Endothelial cell of umbilical vein (primary cell): ENCODE measurements around the gene FAM83F. TPM values are rescaled to one million over a fixed set of nuclear protein-coding genes. Genes with fewer than 3 reads are reported as not detected.

Experiments
- BruUV-seq: library from RNA; stranded (reverse); fragments of 400-500 nt; replicated peaks from 2 replicates; lab custom pipeline; 2021; lab: Mats Ljungman, UMichigan
- CTCF ChIA-PET: fragments of 300-600, 350-600 bp; sonication (Branson Sonifier 250); formaldehyde crosslinking; loops from one replicate; lab custom pipeline; 2021; ENCODE audit warnings: antibody characterized with exemption, inconsistent platforms; lab: Charles Lee
- POLR2A ChIA-PET: fragments of 300-600, 350-600 bp; sonication (Branson Sonifier 250); formaldehyde crosslinking; loops from one replicate; lab custom pipeline; 2021; ENCODE audit warnings: antibody characterized with exemption, inconsistent platforms; lab: Charles Lee
- DNase-seq: peaks from one replicate; pipeline ENCODE4 v3.0.0-alpha.2; 2011; ENCODE audit warnings: low read depth, low spot score
- FAIRE-seq: peaks from 2 replicates; lab custom pipeline; 2011; peaks lifted over from hg19 to GRCh38; lab: Jason Lieb, UNC
- H2AFZ ChIP-seq: 2 replicates; pipeline ENCODE4 v1.6.0; 2012; ENCODE audit warnings: low read depth, low read length, control low read depth, inconsistent platforms
- H3K27ac ChIP-seq: 2 replicates; pipeline ENCODE4 v1.5.1; 2011; ENCODE audit warnings: low read depth, mild to moderate bottlenecking, control low read depth, low read length, moderate library complexity; ENCODE audit not compliant: insufficient read depth
- H3K27me3 ChIP-seq, 2 experiments: 2 replicates each; pipeline versions ENCODE4 v1.6.0 to v1.6.1; 2011; ENCODE audit warnings: low read length in 2 of 2, mixed read lengths in 1 of 2; ENCODE audit not compliant: control insufficient read depth in 2 of 2, insufficient read depth in 2 of 2
- H3K36me3 ChIP-seq, 2 experiments: 2 replicates in 1 of 2; 3 replicates in 1 of 2; pipeline ENCODE4 v1.5.1; 2011; ENCODE audit warnings: low read length in 2 of 2, mild to moderate bottlenecking in 1 of 2, moderate library complexity in 1 of 2; ENCODE audit not compliant: control insufficient read depth in 2 of 2, insufficient read depth in 2 of 2; ENCODE audit errors: extremely low read depth in 1 of 2
- H3K4me1 ChIP-seq: 3 replicates; pipeline ENCODE4 v1.5.1; 2011; ENCODE audit warnings: mild to moderate bottlenecking, low read length; ENCODE audit not compliant: control insufficient read depth, insufficient read depth; ENCODE audit errors: extremely low read depth
- H3K4me2 ChIP-seq: 2 replicates; pipeline ENCODE4 v1.6.1; 2011; ENCODE audit warnings: low read length, control low read depth, mixed read lengths; ENCODE audit not compliant: insufficient read depth
- H3K4me3 ChIP-seq, 3 experiments: fragments of 200-600 bp in 1 of 3; sonication (generic), shearing (Covaris generic) in 1 of 3; replicated peaks in 1 of 3; 2 replicates each; pipeline ENCODE4 v1.5.1; 2011 to 2016; ENCODE audit warnings: control low read depth in 3 of 3, low read length in 3 of 3, mild to moderate bottlenecking in 2 of 3, inconsistent platforms in 1 of 3, low read depth in 1 of 3, moderate library complexity in 1 of 3; ENCODE audit not compliant: insufficient read depth in 1 of 3
- H3K79me2 ChIP-seq: 2 replicates; pipeline ENCODE4 v1.6.0; 2012; ENCODE audit warnings: low read length, inconsistent platforms; ENCODE audit not compliant: control insufficient read depth, insufficient read depth
- H3K9ac ChIP-seq: replicated peaks from 2 replicates; pipeline ENCODE3; 2011; ENCODE audit warnings: low read length, control low read depth; ENCODE audit not compliant: insufficient read depth; ENCODE audit errors: extremely low read depth
- H3K9me1 ChIP-seq: replicated peaks from 3 replicates; pipeline ENCODE4 v1.6.0; 2011; ENCODE audit warnings: mild to moderate bottlenecking, low read length; ENCODE audit not compliant: control insufficient read depth, insufficient read depth; ENCODE audit errors: extremely low read depth
- H3K9me3 ChIP-seq: replicated peaks from 2 replicates; pipeline ENCODE4 v1.5.1; 2012; ENCODE audit warnings: low read length, inconsistent platforms; ENCODE audit not compliant: control insufficient read depth, insufficient read depth
- H4K20me1 ChIP-seq: replicated peaks from 2 replicates; pipeline ENCODE3; 2011; ENCODE audit warnings: mild to moderate bottlenecking, low read length; ENCODE audit not compliant: control insufficient read depth, insufficient read depth; ENCODE audit errors: extremely low read depth
- CTCF ChIP-seq, 2 donors: IDR thresholded peaks; 1 replicate in 1 of 2; 2 replicates in 1 of 2; pipeline ENCODE4 v1.5.1; 2011; ENCODE audit warnings: low read length in 2 of 2, mild to moderate bottlenecking in 2 of 2, moderate library complexity in 2 of 2, control low read depth in 1 of 2, inconsistent platforms in 1 of 2, low read depth in 1 of 2; ENCODE audit not compliant: insufficient read depth in 1 of 2; ENCODE audit errors: extremely low read depth in 1 of 2
- EZH2 ChIP-seq: IDR thresholded peaks from 2 replicates; pipeline ENCODE4 v1.6.1; 2012; ENCODE audit warnings: borderline replicate concordance, low read depth, mild to moderate bottlenecking, moderate library complexity, low read length, inconsistent platforms; ENCODE audit not compliant: severe bottlenecking
- FOS ChIP-seq: IDR thresholded peaks from 2 replicates; pipeline ENCODE4 v1.6.1; 2011; ENCODE audit warnings: mild to moderate bottlenecking, low read length, moderate library complexity, borderline replicate concordance; ENCODE audit not compliant: insufficient read depth
- GATA2 ChIP-seq: IDR thresholded peaks from 2 replicates; pipeline ENCODE4 v1.7.0; 2011; ENCODE audit warnings: low read depth, mild to moderate bottlenecking, moderate library complexity, mixed read lengths, low read length; ENCODE audit not compliant: insufficient read length, insufficient read depth
- JUN ChIP-seq: IDR thresholded peaks from 2 replicates; pipeline ENCODE4 v1.6.1; 2011; ENCODE audit warnings: borderline replicate concordance, low read depth; ENCODE audit not compliant: insufficient read length, insufficient read depth
- MAX ChIP-seq: IDR thresholded peaks from 2 replicates; pipeline ENCODE4 v1.6.1; 2011; ENCODE audit not compliant: insufficient read depth, insufficient read length
- MYC ChIP-seq: IDR thresholded peaks from one replicate; pipeline ENCODE4 v1.6.1; 2011; ENCODE audit warnings: mild to moderate bottlenecking, low read depth, low read length
- POLR2A ChIP-seq: IDR thresholded peaks from 2 replicates; pipeline ENCODE4 v1.6.1; 2012; ENCODE audit warnings: low read depth, mild to moderate bottlenecking, control low read depth, low read length
- POLR2AphosphoS5 ChIP-seq: IDR thresholded peaks from 2 replicates; pipeline ENCODE4 v1.6.1; 2012; ENCODE audit warnings: low read depth, mild to moderate bottlenecking, control low read depth, low read length, moderate library complexity; ENCODE audit not compliant: insufficient read depth
- dilution Hi-C: fragments of 300-500 bp; cut with MboI; formaldehyde crosslinking; loops from one replicate; pipeline ENCODE4 v1.15.0; 2019; ENCODE audit warnings: low sequenced_read_pairs; ENCODE audit not compliant: extremely low pct_ligation_motif_present
- intact Hi-C: fragments of 100-400 bp; cut with micrococcal nuclease; formaldehyde crosslinking; loops from one replicate; pipeline ENCODE4 v1.10.0; 2022
- polyA plus RNA-seq, 4 experiments: library from polyadenylated mRNA; depleted of rRNA in 3 of 4; stranded (reverse) in 3 of 4; unstranded in 1 of 4; fragments of >200 nt; gene quantifications; 2 replicates each; pipeline versions ENCODE4 v1.2.1 to v1.2.3, GENCODE V29; 2011 to 2012; ENCODE audit warnings: missing spikeins in 1 of 4
- total RNA-seq: library from RNA; stranded (reverse); gene quantifications from 2 replicates; pipeline ENCODE4 v1.2.3, GENCODE V29; 2021

FAM83F gene
- total and polyA plus RNA-seq, 2 donors (not counting 3 experiments of a cell fraction or from before 2014, with no cell fraction given): not detected

- intact Hi-C loops (no loop called here), dilution Hi-C loops (no loop called here)
- H3K79me2 ChIP-seq: no peaks in the 10 kb centered on the region
- ChIA-PET POLR2A (no interaction called here), CTCF (interaction anchor here (1.0 to 1.4 kb wide), 3 partner anchors 10 to 72 kb away, joined by 3 to 5 read pairs (median 3); no protein-coding TSS in a partner anchor)
- H3K9me3 ChIP-seq: no peaks in the 10 kb centered on the region
- H3K4me2 ChIP-seq: no peak overlapping the region
- peaks cover 2% of the 10 kb centered on the region in 2 experiments for H3K27me3 ChIP-seq
- TF ChIP-seq MYC (no peak), CTCF (IDR thresholded peaks at IDR 0.05; ENCODE audit: extremely low read depth in 1 of 2, insufficient read depth in 1 of 2, low read depth in 1 of 2, low read length in 2 of 2) (no peak), GATA2 (no peak), MAX (no peak), POLR2AphosphoS5 (no peak), FOS (no peak), EZH2 (no peak), JUN (no peak), POLR2A (no peak)
- H3K9ac ChIP-seq: no peak overlapping the region
- FAIRE-seq (no peak), DNase-seq (no peak)
- H3K27ac ChIP-seq: no peak overlapping the region
- H3K9me1 ChIP-seq: no peaks in the 10 kb centered on the region
- no peak overlapping the region for H2AFZ ChIP-seq
- H3K36me3 ChIP-seq: no peaks in the 10 kb centered on the region
- no peak overlapping the region for H3K4me3 ChIP-seq
- no TSS peak for BruUV-seq
- no peaks in the 10 kb centered on the region for H3K4me1 ChIP-seq
- no peaks in the 10 kb centered on the region for H4K20me1 ChIP-seq
Measured at GRCh38 chr22:39953101-39953500, 41.7 kb upstream of the FAM83F start.
